ENCODE data around the gene FLT3LG.

FLT3LG gene

DNA sequence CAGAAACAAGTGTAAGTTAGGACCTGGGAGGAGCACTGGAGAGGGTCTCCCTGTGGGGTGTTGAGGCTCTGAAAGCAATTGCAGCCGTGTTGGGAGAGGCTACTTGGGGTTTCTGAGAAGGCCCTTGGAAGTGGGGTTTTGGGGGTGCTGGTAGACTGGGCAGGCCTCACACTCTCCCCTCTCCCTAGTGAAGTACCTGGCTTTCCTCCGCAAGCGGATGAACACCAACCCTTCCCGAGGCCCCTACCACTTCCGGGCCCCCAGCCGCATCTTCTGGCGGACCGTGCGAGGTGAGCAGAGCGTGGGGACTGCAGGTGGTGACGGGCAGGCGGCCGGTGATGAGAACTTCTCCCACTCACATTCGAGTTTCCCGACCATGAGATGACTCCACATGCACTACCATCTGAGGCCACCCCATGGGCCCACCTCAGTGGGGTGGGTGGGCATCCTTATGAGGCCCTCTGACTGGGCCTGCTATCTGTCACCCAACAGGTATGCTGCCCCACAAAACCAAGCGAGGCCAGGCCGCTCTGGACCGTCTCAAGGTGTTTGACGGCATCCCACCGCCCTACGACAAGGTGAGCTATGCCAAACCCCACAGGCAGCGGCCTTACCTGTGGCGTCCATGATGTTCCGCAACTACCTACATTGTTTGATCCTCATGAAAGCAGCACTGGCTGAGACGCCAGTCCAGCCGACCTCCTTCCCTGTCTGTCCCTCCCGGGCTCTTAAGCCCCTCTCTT is 16.4 kb downstream of the FLT3LG start:
- no peak for DNase-seq (ENCODE audit: low read depth)
- TF ChIP-seq, protein P1, sequence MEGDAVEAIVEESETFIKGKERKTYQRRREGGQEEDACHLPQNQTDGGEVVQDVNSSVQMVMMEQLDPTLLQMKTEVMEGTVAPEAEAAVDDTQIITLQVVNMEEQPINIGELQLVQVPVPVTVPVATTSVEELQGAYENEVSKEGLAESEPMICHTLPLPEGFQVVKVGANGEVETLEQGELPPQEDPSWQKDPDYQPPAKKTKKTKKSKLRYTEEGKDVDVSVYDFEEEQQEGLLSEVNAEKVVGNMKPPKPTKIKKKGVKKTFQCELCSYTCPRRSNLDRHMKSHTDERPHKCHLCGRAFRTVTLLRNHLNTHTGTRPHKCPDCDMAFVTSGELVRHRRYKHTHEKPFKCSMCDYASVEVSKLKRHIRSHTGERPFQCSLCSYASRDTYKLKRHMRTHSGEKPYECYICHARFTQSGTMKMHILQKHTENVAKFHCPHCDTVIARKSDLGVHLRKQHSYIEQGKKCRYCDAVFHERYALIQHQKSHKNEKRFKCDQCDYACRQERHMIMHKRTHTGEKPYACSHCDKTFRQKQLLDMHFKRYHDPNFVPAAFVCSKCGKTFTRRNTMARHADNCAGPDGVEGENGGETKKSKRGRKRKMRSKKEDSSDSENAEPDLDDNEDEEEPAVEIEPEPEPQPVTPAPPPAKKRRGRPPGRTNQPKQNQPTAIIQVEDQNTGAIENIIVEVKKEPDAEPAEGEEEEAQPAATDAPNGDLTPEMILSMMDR (IDR thresholded peaks at IDR 0.05; ENCODE audit: low read length, missing control alignments), result no peak
- peak overlapping the region; percentile 100 for H3K4me3 ChIP-seq (replicated peaks; ENCODE audit: low read depth, low read length)

DNA sequence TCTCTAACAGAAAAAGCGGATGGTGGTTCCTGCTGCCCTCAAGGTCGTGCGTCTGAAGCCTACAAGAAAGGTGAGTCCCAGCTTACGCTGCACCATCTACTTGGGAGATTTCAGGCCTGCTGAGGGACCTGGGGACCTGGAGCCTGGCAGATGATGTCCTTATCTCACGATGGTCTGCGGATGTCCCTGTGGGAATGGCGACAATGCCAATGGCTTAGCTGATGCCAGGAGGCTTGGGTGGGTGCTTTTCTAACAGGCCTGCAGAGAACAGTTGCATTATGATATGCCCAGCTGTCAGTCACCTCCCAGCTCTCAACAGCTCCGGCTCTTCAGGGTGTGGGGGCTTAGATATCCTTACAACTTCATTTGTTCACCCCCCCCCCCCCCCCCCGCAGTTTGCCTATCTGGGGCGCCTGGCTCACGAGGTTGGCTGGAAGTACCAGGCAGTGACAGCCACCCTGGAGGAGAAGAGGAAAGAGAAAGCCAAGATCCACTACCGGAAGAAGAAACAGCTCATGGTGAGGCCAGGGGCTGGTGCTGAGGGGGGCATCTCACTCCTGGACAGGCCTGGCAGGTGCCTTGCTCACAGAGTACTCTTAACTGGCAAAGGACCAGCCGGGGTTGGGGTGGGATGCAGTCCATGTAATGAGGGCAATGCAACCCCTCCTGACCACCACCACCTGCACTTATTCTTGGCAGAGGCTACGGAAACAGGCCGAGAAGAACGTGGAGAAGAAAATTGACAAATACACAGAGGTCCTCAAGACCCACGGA is 17.2 kb downstream of the FLT3LG start:
- TF ChIP-seq, protein P1 (IDR thresholded peaks at IDR 0.05; ENCODE audit: low read length, missing control alignments), result no peak
- H3K4me3 ChIP-seq (replicated peaks; ENCODE audit: low read depth, low read length), result no peak overlapping the region
- DNase-seq (ENCODE audit: low read depth), result no peak

DNA sequence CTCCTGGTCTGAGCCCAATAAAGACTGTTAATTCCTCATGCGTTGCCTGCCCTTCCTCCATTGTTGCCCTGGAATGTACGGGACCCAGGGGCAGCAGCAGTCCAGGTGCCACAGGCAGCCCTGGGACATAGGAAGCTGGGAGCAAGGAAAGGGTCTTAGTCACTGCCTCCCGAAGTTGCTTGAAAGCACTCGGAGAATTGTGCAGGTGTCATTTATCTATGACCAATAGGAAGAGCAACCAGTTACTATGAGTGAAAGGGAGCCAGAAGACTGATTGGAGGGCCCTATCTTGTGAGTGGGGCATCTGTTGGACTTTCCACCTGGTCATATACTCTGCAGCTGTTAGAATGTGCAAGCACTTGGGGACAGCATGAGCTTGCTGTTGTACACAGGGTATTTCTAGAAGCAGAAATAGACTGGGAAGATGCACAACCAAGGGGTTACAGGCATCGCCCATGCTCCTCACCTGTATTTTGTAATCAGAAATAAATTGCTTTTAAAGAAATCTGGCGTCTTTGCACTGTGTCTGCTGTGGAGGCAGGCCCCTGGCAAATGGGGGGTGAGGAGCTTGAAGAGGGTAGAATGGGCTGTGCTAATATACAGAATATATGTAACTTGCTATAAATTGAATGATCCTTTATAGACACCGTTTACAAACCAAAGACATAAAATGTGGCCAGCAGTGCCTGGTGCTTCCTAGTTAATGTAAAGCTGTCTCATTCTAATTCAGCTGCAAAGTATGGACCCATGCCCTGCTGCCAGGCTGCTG is 18.0 kb downstream of the FLT3LG start:
- TF ChIP-seq, protein P1 (IDR thresholded peaks at IDR 0.05; ENCODE audit: low read length, missing control alignments), result no peak
- no peak overlapping the region for H3K4me3 ChIP-seq (replicated peaks; ENCODE audit: low read depth, low read length)
- DNase-seq (ENCODE audit: low read depth), result no peak

DNA sequence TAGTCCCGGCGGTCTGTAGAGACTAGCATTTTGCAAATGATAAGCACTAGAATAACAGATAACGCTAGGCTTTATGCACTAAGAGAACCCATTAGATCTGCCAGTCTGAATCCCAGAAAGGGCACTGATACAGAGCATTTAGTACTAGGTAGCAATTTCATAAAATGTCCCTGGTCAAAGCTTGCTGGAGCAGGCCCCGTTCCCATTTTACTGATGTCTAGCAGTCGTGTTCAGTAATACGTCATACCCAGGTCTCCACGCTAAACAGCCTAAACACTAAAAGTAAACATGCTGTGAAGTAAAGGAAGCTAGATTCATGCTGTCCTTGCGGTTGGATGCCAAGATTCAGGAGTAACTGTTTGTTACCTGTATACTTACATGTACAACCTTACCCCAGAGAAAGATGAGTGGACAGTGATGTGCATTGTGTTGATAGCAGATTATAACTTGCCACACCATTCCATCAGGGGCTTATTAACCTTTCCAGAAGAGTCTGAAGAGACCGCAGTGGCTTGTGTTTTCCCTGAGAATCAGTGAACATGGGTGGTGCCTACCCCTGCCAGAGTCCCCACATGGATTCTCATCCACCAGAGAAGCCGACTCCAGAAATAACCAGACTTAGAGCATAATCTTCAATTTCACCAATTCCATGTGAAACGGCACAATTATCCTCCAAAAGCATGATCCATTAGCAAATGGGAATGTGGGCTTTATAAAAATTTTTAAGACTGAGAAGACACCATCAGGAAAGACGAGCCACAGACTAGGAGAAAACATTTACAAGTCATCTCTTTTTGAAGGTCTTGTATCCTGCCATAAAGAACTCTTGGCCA is 18.8 kb downstream of the FLT3LG start:
- TF ChIP-seq, protein P1 (IDR thresholded peaks at IDR 0.05; ENCODE audit: low read length, missing control alignments), result no peak
- H3K4me3 ChIP-seq (replicated peaks; ENCODE audit: low read depth, low read length), result no peak overlapping the region
- no peak for DNase-seq (ENCODE audit: low read depth)

DNA sequence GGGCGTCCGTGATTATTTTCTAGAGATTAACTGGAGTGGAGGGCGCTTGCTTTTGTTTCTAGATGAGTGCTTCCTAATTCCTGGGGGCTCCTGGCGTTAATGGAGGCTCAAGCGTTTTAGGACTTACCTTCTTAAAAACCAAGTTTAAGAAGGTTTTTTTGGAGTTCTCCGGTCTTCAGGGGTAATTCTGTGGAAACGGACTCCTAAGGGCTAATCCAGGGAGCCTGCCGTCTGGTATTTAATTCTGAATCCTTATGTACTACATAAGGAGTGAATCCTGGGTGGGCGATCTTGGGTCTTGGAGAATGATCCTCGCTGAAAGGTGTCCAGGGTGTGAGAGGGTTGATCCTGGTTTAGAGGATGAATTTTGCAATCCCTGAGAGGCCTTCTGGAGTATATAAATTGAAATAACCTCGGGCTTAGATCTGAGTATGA is 22.6 kb downstream of the FLT3LG start:
- TF ChIP-seq, protein P1 (IDR thresholded peaks at IDR 0.05; ENCODE audit: low read length, missing control alignments), result no peak
- no peak for DNase-seq (ENCODE audit: low read depth)
- H3K4me3 ChIP-seq (replicated peaks; ENCODE audit: low read depth, low read length), result peak overlapping the region; percentile 88

All from fibroblast of pulmonary artery (primary cell).